Gastroesophageal sphincter (tissue), 2 donors: ENCODE results near the gene PTBP1.

Experiments
- EP300 ChIP-seq: sonication (generic); formaldehyde crosslinking; IDR thresholded peaks from one replicate; pipeline ENCODE4 v1.6.1; 2017; ENCODE audit warnings: antibody characterized with exemption, mild to moderate bottlenecking
- POLR2A ChIP-seq, 2 donors: fragments of 450-650 bp; IDR thresholded peaks; one replicate each; pipeline ENCODE4 v1.6.1; 2017; ENCODE audit warnings: antibody characterized with exemption in 2 of 2, mild to moderate bottlenecking in 2 of 2, moderate library complexity in 1 of 2

- TF ChIP-seq EP300: no peak
- no peak for TF ChIP-seq POLR2A (IDR thresholded peaks at IDR 0.05)
Measured at GRCh38 chr19:813219-814151, 16.2 kb downstream of the PTBP1 start.
